Stimulated activated CD8-positive, alpha-beta memory T cell treated with anti-CD3 and anti-CD28 coated beads, Interleukin-15, amount 100 ng/mL, for 4 hours (primary cell): ENCODE data around the gene CALY.

Experiments
- DNase-seq, 2 donors: peaks; one replicate each; pipeline ENCODE4 v3.0.0-alpha.2; 2020; ENCODE audit warnings: low read depth in 2 of 2

Gene CALY

DNA sequence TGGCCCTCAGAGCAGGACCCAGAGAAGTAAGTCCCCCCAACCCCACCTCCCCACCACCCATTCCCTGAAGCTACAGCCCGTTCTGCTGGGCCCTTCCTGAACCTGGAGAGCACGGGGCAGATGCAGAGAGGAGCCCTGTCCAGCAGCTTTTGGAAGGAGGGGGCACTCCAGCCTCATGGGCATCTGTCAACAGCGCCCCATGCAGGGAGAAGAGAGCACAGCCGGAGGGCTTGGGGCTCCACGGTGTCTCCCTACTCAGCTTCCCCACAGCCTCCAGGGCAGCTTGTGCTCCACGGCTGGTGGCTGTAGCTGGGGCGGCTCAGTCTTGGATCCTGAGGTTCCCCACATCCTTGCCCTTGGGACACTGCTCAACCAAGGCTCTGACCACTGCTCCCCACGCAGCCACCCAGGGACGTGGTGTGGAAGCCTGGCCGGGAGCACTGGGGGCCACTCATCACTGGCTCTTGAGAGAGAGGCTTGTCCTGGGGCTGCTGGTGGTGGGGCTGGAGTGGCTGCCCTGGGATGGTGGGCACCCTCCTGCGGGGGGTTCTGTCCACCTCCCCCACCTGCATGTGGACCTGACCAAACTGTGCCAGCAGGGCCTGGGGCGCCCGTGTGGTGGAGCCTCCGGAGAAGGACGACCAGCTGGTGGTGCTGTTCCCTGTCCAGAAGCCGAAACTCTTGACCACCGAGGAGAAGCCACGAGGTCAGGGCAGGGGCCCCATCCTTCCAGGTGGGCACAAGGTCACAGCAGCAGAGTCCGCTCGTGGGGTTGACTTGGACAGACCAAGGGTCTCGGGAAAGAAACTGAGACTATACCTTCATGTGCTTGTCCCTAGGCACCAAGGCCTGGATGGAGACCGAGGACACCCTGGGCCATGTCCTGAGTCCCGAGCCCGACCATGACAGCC, 15.0 kb upstream of the CALY start:
- DNase-seq = no peak

DNA sequence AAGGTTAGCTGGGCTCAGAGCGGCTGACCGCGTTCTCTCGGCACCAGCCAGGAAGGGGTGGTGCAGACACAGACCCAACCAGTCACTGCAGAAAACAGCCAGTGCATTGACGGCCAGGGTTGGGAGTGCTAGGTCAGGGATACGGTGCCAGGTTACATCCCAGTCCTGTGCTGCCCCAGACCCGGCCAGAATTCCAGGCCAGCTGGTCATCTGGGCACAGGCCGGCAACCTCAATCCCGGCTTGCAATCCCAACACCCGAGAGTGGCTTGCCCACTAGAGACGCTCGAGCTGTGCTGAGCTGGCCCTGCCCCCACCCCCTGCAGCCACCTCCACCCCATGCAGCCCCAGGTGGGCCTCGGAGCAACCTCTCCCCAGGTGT, 14.2 kb upstream of the CALY start:
- DNase-seq = no peak

DNA sequence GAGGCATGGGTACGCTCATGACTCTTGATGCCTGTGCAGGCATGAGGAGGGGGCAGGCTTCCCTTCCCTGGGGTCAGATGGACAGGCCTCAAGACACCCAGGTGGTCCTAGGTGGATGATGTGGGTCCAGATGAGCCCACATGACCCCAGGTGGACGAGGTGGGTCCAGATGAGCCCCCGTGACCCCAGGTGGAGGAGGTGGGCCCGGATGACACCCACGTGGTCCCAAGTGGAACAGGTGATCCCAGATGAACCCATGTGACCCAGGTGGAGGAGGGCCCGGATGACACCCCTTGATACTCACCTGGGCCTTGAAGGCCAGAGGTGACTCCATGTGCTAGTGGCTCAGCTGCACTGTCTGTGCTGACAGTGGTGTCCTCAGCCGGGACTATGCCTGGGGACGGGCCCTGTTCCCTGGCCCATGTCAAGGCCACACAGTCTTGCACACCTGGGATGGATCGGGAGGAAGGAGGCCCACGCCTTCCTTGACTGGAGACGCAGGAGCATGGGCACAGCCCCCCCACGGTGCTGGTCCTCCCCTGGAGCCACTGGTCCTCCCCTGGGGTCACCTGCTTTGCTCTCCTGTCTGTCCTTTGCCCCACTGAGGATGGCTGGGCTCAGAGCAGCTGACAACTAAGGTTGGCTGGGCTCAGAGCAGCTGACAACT, 13.7 kb upstream of the CALY start:
- no peak for DNase-seq

DNA sequence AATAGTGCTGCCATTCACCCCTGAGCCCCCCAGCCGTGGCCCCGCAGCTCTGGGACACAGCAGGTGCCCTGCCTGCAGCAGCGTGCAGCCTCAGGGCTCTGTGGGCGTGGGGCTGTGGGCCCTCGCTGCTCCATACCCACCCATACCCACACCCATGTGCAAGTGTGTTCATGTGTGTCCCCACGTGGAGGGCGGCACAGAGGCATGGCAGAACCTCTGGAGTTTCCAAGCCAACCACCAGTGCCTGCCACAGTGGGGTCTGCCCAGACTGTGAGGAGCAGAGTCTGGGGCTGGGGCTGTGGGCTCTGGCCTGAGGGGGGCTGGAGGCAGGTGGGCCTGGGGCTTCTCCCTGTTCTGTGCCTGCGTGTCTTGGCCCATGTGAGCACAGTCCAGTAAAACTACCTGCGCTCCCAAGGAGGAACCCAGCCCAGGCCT, 12.9 kb upstream of the CALY start:
- no peak for DNase-seq

DNA sequence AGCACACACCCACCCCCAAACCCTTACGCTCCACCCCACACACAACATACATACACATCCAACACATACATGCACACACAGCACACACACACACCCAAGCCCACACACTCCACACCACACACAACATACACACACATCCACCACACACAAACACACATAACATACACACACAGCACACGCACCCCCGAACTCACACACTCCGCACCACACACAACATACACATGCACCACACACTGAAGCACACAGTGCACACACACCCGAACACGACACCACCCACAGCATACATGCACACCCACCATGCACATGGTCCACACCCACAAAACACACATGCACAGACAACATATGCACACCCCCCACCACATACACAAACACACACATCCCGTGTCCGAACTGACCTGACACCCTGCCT, 12.5 kb upstream of the CALY start:
- DNase-seq = no peak

DNA sequence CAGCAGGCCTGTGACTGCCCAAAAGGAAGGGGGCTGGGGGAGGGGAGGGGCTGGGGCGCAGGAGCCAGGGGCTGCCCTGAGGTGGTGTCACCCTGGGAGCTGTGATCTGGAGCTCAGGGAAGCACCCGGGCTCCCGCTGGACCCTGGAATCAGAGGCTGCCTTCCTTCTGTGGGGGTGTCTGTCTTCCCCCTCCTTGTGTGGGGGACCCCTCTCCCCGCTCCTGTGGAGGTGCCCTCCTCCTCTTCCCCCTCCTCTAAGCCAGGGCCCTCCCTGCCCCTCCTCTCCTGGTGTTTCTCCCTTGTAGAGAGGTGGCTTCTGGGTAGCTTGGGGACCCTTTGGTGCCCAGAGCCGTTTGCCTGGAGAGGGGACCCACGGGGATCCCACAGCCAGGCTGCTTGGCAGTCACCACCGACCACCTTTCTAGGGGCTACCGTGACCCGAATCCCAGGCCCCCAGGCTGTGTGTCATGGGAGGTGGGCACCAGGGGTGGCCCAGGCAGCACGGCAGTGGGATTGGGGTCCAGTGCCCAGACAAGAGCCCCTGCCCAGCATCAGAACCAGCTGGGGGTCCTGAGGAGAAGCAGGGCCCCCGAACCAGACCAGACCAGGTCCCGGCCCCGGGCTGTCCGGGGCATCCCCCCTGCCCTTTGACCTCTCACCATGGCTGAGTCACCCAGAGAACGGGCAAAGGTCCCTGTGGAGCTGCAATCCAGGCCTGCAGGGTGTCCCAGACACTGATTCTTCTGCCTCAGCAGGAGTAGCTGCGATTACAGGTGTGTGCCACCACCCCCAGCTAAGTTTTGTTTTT, 11.2 kb upstream of the CALY start:
- no peak for DNase-seq

DNA sequence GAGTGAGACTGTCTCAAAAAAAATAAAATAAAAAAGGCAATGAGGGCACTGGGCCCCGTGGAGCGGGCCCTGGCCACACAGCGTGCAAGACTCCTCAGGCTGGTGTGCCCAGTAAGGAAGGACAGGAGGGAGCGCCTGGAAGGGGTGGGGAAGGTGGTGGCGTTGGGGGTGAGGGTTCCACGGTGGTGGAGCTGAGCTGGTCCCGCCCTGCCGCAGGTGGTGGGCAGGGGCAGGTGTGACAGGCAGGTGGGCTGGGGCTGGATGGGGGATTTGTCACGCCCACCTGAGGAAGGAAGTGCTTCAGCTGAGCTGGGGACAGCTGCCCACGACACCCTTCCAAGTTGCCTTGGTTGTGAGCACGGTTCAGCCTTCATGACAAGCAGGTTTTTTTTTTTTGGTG, 9.7 kb upstream of the CALY start:
- no peak for DNase-seq

DNA sequence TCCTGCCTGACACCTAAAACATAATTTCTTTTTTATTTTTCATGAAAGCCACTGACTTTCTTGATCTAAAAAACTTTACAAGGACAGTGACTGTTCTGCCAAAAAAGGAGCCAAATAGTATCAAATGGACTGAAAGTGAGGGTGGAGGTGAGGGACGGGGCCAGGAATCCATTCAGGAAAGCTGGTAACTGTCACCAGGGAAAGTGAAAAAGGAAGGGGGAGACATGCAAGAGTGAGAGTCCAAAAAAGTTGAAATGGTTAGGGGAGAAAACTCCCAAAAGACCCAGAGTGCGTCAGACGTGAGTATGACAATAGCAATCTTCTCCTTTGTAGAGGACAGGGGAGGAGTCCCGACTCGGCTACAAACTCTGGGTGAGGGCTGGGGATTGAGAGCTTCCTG, 7.5 kb upstream of the CALY start:
- no peak for DNase-seq

DNA sequence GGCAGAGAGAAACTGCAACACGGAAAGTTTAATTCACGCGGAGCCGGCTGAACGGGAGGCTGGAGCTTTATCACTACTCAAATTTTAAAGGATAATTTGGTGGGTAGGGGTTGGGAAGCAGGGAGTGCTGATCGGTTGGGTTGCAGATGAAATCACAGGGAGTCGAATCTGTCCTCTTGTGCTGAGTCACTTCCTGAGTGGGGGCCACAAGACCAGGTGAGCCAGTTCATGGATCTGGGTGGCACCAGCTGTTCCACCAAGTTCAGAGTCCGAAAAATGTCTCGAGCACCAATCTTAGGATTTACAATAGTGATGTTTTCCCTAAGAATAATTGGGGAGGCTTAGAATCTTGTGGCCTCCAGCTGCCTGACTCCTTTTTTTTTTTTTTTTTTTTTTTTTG, 6.9 kb upstream of the CALY start:
- DNase-seq = no peak

DNA sequence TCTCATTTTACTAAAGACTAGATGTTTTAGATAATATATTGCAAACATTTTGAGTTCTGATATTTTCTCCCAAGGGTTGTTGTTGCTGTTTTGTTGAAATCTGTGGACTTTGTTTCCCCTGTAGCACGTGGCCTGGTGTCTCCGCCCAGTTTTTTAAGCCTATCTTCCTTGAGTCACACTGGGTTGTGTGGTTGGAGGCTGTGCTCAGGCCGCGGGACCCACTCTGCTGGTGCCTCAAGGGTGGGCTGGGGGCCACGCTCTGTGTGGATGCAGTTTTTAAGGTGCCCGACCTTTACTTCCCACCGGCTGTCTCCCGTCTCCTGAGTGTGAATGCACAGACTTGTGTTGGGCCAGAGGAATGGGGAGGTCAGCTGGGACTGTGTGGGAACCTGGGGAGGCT, 6.2 kb upstream of the CALY start:
- DNase-seq = no peak

DNA sequence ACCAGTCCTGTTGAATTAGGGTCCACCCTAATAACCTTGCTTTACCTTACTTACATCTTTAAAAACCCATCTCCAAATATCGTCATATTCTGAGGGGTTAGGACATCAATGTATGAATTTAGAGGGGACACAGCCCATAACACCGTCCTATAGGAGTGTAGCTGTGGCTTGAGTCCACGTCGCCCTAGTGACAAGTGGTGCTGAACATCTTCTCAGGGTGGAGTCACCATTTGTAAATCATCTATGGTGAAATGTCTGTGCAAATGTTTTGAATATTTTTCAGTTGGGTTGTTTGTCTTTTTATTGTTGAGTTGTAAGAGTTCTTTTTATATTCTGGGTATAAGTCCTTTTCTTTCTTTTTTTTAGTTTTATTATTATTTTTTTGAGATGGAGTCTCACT, 5.3 kb upstream of the CALY start:
- no peak for DNase-seq

DNA sequence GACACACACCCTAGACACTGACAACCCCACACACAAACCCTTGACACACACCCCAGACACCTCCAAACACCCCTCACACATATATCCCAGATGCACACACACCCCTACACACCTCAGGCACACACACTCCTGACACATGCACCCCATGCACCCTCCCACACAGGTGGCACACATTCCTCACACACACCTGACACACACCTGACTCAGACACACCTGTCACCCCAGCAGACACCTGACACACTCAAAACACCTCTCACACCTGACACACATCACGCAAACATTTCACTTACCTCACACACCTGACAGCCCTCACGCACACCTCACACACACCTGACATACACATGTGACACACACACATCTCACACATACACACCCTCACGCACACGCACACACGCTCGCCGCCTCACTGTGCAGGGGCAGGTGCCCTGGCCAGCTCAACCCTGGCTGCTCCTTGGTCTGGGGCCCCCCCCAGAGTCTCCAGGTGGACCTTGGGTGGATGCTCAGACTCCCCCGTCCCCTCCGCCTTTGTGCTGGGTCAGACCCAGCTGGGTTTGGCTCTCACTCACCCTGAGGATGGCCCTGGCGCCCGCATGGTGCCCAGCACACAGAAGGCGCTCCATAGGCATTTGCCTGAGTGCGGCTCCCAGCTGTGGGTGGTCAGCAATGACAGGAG, 3.1 kb upstream of the CALY start:
- DNase-seq = no peak

DNA sequence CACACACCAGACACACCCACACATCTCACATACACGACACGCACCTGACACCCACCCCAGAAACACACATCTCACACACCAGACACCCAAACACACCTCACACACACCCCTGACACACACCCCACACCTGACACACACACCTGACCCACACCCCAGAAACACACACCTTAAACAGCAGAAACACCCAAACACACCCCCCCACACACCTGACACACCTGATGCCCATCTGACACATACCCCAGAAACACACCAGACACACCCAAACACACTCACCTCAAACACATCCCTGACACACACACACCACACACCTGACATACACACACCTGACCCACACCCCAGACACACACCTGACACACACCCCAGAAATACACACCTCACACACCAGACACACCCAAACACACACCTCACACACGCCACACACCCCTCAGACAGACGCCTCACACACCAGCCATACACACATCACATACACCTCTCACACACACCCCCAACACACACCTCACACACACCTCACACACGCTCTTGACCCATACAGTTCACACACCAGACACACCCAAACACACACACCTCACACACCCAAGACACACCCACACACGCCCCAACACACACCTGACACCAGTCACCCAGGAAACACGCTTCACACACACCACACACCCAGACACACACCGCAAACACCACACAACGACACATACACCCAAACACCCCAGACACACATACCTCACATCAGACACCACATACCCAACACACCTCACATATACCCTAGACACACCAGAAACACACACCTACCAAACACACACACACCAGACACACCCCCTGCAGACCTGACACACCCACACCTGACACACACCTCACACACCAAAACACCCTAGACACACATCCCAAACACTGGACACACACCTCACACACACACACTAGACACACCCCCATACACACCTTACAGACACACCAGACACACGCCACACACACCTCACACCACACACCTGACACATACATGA, 1.7 kb upstream of the CALY start:
- no peak for DNase-seq

DNA sequence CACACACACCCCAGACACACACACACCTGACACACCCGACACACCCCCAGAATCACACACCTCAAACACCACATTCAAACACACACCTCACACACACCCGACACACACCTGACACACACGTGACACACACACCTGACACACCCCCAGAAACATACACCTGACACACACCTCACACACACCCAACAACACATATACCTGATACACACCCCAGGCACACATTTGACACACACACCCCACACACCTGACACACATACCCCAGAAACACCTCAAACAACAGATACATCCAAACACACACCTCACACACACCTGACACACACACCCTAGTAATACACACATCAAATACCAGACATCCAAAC, 652 bp upstream of the CALY start:
- no peak for DNase-seq

DNA sequence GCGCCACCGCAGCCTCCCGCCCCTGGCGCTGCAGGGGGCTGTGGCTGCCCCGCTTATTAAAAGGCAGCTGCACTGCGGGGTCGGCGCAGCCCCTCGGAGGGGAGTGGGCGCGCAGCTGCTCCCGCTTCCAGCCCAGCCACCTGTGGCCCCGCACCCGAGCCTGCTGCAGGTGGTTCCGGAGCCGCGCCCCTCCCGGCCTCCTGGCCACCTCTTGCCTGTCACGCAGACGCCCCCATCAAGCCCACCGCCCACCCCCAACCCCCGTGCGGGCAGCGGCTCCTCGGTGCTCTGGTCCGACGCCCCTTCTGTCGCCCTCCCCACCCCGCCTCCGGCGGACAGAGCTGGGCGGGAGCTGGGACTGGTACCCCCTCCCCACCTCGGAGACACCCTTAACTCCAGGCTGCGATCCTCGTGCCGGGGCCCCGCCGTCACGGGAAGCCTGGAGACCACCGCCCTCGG, 549 bp downstream of the CALY start:
- DNase-seq = no peak

DNA sequence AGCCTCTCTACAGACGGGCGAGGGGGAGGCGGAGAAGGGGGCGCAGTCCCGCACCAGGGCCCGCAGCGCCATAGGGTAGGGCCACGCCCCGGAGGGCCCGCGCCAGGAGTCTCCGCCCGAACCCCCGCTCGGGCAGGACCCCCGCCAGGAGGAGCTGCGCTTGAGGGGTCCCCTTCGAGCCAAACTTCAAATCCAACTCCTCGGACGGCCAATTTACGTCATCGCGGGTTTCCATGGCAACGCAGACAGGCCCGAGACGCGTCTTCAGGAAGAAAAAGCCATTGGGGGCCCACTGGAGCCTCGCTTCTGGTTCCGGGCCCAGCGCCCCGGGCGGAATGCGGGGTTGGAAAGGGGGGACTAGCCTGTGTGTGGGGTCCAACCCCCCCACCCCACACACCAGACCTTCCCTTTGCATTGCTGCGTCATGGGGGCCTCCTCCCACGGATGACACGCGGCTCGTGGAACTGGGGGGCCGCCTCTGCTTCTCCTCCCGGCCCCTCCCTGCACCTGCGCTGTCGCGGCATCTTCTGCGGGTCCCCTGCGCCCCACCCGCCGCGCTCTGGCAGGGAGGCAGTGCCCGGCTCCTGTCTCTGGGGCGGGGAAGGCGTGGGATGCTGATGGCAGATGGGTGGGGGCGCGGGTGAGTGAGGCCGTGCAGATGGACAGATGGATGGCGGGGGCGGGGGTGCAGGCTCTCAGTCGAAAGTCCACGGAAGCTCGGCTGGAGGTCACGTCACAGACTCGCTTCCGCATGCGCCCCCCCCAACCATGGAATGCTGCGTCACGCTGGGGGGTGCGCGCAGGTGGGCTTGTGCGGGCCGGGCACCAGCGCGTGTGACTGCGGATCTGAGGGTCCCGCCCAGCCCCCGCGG, 1.2 kb downstream of the CALY start:
- DNase-seq = peak; percentile 65 to 74

DNA sequence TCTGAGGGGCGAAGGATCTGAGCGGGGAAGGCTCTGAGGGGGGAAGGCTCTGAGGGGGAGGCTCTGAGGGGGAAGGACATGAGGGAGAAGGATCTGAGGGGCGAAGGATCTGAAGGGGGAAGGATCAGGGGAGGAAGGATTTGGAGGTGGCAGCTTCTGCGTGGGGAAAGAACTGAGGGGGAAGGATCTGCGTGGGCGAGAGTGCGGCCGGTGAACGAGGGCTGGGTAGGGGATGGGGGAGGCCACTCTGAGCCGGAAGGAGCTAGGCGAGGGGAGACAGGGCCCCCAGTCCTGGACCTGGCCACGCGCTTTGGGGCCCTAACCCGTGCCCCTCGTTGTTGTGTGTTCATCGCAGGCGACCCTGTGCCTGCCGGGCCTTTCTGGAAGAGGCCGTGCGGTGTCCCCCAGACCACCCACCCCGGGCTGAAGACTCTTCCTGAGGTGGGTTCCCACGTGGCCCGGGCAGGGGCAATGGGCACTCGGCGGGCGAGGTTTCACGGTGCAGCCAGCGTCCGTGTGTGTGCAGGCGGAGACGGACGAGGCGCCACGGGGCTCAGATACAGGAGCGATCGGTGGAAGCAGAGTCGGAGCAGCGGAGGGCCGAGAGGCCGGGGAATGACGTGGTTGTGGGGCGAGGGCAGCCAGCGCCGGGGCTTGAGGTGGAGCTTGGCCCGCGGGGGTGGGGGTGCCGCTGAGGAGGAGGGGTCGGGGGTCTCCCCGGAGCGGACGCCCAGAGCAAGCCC, 2.0 kb downstream of the CALY start:
- no peak for DNase-seq

DNA sequence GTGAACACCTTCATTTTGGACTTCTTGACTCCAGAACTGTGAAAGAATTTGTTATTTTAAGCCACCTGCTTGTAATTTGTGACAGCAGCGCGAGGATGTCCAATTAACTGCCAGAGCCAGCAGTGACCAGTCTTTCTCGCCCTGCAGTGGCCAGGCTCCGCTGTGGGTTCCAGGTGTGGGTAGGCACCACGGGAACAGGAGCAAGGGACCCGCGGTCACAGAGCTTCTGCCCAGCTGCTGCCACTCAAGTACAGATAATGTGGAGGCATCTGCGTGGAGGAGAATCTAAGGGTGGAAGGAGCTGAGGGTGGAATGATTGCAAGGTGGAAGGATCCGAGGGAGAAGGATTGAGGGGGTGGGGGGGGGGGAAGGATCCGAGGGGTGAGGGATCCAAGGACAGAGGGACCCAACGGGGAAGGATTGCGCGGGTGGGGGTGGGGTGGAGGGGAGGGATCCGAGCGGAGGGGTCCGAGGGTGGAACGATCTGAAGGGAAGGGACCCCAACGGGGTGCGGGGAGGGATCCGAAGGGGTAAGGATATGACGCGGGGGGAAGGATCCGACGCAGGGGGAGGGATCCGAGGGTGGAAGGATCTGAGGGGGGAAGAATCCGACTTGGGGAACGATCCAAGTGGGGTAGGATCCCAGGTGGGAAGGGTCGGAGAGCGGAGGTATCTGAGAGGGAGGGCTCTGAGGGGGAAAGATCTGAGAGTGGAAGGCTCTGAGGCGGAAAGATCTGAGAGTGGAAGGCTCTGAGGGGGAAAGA, 3.6 kb downstream of the CALY start:
- no peak for DNase-seq
